SW 1271 (cell line): ENCODE data around the gene SPEG.
A peak's percentile ranks its signal among the peaks of the same experiment; 100 is the strongest.

Experiments
- DNase-seq, 2 experiments: peaks; one replicate each; lab custom pipeline; 2025; lab: John Stamatoyannopoulos, UW

Gene SPEG

DNA sequence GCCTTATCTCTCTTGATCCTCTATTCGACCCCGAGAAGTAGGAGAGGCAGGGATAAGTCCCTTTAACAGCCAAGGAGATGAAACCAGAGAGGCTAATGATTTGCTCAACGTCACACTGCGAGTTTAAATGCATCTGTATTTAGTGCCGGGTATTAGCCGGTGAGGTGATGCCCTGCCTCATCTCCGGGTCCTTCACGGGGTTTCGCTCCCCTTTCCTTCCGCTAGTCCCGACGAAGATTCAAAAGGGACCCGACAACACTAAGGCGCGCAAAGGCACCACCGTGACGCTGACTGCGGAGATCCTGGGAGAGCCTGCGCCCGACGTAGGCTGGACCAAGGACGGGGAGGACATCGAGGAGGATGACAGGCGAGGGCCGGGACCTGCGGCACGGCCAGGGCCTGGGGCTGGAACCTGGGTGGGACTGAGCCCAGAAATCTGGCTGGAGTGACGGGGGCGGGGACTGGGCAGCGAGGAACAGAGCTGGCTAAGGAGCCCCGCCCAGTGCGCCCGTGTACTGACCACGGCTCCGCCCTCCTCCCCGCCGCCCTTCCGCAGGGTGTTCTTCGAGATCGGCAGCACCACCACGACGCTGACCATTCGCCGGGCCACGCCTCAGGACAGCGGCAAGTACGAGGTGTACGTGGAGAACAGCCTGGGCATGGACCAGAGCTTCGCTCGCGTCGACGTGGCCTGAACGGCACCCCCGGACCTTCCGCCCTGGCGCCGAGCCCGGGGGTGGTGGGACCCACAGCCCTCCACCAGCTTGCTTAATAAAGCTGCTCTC is 63.0 kb downstream of the SPEG start:
- DNase-seq, result peak; percentile 55 to 87

DNA sequence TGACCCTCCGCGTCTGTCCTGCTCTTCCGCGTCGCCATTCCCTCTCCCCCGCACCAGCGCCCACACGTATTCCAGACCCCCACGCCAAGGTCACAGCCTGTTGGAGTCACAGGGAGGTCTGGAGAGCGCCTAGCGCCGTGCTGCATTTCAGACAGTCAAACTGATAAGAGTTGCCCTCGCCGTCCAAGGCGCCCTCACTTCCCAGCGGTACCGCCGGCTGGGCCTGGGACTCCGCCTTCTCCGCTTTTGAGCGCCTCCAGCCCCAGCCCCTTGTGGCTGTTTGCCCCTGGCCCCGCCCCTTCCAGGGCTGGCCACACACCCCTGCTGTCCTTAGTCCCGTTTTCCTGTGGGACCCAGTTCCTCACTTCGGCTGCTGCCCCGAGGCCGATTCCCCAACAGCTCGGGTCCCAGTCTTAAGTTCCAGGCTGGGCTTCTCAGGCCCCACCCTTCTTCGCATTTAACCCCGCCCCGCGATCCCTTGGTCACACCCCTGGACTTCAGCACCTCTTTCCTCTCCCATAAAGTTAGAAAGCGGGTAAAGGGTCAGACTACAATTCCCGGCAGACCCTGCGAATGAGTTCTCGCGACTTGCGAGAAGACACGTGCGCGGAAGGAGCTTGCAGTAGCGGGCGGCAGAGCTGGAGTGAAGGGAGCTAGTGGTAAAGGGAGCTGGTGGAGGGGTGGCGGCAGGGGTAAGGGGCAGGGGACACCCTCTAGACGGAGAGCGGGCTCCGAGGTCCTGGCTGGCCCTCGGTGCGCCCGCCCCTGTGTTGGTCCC is 63.8 kb downstream of the SPEG start, which contains the start of gene GMPPA:
Gene GMPPA, plus strand, starts transcription at position 612 of the 778 bp plus-strand sequence. CDS start 1,085 bp downstream, outside the sequence.
- peak; percentile 96 to 97 for DNase-seq

DNA sequence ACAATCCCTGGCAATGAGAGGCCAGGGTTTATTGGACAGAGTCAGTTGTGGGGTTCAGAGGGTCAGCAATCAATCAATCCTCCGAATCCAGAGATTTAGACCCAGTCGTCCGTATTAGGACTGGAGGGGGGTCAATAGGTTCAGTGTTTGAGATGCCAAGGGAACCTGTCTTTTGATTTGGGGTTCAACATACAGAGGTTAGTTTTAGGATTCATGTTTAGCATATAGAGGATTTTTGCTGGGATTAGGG is 64.3 kb downstream of the SPEG start:
- DNase-seq, result no peak

DNA sequence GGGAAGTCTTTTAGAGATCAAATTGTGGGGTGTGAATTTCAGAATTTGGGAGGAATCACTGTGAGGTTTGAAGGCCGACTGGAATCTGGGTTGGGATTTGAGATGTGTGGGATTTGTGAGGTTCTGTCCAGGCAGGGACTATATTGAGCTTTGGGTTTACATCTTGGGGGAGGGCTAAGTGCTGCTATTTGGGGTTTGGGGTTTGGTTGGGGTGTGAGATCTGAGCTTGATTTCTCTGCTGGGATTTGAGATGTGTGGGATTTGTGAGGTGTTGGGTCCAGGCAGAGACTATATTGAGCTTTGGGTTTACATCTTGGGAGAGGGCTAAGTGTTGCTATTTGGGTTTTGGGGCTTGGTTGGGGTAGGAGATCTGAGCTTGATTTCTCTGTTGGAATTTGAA is 64.9 kb downstream of the SPEG start:
- no peak for DNase-seq

DNA sequence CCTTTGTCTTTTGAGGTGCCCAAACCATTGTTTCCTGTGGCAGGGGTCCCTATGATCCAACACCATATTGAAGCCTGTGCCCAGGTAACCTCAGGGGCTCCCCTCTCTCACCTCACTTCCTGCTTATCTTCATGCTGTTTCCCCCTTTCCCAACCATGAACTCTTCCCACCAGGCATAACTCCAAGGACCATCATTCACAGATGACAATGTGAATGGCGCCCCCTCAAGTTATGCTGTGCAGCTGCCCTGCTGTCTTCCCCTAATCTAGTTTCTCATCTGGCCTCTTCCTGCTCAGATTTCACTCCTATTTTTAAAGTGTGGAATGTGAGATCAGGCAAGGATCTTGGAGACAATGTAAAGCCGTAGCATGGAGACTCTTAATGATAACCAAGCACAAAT is 65.5 kb downstream of the SPEG start:
- no peak for DNase-seq

DNA sequence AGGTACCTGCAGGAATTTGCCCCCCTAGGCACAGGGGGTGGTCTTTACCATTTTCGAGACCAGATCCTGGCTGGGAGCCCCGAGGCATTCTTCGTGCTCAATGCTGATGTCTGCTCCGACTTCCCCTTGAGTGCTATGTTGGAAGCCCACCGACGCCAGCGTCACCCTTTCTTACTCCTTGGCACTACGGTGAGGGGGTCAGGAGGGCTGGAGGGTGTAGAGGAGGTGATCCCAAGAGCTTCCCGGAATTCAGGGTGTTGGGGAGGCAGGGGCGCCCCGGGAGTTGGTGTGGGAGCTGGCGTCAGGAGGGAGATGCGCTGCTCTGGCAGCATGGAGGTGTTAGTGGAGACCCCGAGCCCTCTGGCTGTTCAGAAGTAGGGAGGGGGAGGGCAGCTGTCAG is 67.2 kb downstream of the SPEG start:
- DNase-seq, result no peak

DNA sequence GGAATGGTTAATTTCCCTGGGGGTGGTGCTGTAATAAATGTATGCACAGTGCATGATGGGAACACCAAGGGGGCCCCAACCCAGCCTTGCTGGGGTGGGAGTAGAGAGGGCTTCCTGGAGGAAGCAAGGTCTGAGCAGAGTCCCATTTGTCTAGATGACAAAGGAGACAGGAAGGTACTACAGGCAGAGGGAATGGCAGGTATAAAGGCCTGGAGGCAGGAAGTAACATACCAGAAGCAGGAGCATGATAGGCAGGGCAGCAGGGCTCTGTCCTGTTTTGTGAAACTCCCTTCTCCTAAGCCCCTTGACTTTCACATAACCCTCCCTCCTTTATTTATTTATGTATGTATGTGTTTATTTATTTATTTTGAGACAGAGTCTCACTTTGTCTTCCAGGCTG is 68.0 kb downstream of the SPEG start:
- DNase-seq, result no peak

DNA sequence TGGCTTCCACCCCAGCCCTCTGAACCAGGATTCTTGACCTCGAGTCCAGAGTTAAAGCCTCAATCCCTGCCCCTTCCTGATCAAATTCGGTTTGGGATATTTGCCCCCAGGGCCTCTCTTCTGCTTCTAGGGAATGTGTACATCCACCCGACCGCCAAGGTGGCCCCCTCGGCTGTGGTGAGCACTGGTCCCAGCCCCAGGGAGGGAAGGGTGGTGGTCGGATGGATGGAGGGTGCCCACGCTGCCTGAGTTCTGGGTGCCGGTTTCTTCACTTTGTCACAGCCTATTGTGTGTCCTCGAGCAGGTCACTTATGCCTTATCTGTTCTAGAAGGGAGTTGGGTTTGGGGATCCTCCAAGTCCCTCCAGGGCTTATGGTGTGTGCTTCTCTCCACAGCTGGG is 70.9 kb downstream of the SPEG start:
- no peak for DNase-seq

DNA sequence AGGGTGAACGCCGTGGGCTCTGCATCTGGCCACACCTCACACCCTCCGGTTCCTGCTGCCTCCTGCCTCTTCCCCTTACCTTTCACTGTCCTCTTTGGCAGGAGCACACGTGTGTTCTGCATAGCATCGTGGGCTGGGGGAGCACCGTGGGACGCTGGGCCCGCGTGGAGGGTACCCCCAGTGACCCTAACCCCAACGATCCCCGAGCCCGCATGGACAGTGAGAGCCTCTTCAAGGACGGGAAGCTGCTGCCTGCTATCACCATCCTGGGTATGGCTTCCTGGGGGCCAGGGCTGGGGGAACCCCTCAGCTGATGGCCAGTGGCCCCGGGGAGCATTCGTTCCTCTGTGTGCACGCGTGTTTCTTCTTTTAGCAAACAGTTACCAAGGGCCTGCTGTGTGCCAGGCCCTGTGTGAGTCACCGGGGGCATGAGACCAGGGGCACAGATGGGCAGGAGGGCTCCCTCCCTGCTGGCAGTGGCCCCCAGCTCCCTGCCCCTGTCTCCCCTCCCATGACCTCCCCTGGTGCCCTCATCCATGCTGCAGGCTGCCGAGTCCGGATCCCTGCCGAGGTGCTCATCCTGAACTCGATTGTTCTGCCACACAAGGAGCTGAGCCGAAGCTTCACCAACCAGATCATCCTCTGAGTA is 71.6 kb downstream of the SPEG start:
- no peak for DNase-seq

DNA sequence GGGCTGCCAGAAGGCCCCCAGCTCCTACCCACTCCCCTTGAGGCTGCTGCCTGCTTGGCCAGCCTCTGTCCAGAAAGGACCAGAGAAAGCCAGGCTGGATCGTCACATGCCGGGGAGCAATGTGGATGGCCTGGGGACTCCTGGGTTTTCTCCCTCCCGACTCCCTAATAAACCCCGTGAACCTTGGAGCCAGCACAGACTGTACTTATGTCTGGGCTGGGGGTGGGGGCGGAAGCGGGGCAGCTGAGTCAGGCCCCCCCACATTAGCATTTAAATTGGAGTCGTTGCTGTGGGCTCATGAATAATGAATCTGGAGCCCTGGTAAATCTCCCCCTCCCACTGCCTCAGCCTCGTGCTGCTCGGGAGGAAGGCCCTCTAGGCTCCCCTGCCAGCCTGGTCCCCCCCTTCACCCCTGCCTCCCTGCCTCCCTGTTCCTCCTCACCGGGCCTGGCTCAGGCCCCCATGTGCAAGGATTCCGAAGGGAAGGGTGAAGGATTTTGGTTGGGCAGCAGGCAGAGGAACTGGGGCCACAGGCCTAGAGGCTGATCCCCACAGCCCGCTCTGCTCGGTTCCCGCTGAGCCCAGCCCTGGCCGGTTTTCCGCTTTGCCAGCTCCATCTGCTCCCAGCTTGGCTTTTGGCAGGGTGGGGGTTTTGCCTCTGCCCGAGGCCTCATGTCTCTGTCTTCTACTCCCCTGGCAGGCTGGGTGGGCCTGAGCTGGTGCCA is 72.3 kb downstream of the SPEG start:
- DNase-seq, result no peak

DNA sequence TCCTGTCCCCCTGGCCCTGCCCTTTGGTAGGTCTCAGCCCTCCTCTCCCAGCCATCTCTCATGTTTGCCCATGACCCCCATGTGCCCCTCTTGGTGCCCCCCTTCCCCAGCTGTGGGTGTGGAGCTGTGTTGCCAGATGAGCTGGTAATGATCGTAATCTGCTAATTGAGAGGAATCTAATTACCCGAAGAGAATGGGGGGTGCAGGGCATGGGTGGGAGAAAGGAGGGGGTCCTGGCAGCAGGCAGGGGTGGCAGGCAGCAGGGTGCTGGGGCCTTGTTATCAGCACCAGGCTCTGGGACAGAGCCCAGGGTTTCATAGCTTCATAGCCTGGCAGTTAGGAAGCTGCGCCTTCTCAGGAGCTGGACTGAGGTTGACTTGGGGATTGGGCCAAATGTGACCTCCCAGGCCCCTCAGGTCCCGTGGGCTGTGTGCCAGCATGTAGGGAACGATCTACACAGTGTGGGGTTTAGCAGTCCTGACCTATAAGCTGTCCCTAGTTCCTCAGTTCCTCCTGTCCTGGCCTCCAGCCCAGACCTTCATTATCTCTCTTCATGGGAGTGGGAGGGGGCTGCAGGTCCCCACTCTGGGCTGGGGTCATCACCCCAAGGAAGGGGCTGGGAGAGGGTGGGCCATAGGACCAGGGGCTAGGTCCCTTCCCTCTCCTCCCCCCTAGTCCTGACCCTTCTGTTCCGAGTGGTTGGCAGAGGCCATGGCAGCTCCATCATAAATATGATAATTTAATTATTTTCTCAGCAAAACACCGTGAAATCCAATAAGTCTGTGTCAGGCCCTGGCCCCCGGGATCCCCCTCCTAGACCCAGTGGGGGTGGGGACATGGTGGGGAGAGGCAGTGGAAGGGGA is 73.2 kb downstream of the SPEG start:
- no peak for DNase-seq

DNA sequence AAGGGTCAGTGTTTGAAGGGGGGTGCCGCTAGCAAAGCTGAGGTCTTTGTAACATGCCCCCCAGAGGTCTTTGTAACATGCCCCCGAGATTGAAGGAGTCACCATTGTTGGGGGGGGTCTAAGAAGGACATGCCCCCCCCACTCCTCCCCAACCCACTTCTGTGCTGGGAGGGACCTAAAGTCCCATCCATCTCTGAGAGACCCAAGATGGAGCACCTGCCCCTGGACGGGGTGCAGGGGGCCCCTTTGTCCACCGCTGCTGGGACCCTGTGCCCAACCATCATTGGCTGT is 73.7 kb downstream of the SPEG start:
- DNase-seq, result no peak

DNA sequence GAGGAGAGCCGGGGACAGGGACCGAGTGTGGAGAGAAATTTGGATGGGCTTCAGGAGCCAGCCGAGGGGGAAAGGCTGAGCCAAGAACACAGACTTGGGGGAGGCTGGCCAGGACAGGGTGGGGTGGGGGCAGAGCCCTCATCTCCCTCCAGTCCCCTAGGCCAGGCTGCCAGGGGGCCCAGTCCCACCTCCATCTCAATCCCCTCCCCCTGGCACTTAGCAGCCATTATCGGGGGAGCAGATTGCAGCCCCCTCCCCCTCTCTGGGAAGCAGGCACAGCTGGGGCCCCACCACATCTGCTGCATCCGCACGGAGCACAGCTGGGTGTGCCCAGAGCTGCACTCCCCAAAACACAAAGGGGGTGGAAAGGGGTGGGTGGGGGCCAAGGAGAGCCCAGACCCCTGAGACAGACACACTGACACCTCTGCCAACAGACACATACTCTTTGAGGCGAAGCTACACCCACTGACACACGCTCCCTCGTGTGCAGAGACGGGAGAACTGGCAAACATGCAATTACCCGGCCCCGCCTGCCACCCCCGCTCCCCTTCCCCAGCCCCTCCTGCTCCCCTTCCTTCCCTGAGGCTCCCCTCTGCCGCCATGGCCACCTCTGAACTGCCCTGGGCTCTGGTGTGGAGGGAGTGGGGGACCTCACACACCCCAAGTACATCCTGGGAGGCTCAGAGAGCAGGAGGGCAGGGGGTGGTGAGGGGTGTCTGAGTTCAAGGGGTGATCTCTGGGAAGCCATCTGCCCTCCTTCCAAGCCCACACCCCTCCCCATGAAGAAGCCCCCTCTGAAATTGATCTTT is 74.5 kb downstream of the SPEG start:
- DNase-seq, result no peak

DNA sequence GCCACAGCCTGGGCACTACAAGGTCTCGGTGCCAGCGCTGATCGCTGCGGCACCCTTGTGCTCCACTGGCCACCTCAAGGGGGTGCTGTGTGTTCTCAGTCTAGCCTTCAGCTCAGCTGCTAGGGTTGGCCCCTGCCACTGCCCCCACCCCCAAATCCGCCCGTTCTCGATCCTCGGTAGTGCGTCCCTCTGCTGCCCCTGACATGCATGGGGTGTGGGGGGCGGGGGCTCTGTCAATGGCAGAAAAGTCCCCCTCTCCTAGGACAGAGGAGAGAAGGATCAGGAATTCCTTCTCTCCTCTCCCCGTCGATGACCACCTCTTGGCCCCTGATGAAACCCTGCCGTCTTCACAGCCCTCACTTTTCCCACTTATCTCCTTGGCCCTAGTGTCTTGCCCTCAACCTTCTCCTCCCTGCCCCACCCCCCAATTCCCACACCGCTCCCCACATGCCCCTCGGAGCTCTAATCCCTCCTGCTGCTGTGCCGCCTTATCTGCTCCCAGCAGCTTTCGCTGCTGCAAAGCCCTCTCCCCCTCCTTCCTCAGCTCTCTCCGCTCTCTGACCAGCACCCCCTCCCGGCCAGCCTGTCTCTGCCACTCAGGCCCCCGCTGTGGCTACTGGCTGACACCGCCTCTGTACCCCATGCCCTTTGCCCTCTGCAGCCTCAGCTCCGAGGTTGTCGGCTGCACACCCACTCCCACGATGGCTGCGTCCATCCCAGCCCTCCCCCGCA is 75.3 kb downstream of the SPEG start:
- peak in 1 of 2 experiments; percentile 41 for DNase-seq

DNA sequence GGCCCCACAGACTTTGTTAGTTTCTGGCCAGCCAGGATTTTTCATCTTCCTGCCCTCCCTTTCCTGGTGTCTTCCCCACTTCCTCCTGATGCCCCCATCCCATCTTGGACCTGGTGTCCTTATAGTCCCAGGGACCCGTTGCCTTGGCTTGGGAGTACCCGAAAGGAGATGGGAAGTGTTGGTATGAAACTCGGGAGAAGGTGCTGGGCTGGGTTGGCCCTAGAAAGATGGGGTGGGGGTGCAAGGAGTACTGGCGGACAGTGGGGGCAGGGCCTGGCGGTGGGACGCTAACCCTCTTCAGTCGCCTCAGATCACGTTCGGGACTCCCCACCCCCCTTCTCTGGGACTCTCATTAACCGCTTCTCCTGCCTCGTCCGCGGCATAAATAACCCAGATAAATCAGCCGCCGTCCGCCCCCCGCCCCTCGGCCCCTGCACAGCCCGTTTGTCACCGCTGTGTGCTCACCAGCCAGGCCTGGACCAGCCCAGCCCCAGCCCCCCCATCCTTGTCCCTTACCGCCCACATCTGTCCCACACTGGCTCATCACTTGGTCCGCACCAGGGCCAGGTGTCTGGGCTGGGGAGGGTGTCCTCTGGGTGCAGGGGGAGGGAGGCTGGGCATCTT is 76.0 kb downstream of the SPEG start:
- DNase-seq, result no peak

DNA sequence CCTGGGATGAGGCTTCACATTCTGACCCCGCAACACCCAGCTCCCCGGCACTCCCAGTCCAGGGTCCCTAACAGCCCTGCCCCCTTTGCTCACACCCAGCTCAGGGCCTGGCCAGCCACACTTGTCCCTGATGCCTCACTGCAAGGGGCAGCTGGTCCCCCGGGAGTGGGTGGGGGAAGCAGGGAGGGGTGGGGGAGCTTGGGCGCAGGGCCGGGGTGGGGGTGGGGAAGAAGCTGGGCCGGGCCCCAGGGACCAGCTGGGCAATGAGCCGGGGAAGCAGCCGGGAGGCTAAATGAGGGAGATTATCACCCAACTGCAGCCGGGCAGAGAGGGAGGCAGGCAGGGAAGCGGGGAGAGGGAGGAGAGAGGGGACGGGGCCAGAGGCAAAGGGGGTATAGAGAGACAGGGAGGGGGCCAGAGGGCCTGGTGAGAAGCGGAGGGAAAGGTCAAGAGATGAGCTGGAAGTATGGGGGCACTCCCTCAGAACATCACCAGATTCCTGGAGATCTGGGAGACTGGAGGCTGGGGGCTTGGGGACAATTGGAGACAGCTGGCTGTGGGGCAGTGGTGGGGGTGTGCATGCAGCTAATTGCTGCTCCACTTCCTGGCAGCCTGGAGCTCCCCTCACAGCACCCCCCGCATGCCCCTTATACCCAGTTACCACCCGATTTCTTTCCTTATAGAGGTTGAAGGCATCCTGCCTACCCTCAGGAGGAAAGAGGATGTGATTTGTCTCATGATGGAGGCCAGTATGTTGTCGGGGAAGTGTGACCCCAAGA is 77.1 kb downstream of the SPEG start:
- no peak for DNase-seq

DNA sequence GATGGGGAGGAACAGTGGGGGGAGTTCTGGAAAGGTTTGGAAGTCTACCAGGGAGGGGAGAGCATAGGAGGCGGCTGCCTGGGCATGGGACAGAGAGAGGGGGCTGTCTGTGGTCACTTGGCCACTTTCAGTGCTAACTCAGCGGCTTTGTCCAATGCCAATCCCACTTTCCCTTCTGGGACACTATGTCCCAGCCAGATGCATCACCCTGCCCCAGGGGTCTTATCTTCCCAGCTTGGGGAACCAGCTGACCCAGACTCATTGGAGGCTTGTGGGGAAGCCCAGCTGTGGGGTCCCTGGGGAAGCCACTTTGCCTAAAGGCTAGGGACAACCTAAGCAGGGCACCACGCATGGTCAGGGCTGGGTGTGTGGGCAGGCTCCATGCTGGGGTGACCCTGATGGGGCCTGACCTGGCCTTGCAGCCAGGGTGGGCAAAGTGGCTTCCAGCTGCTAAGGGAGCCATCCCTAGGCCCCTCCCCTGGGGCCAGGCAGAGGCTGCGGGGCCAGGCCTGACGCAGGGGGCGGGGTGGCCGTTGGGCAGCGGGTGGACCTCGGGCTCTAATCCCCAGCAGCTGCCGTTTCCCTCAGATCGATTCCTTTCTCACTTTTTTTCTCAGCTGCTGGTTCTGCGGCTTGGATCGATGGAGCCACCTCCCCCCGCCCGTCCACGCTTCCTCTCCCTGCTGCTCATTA is 78.0 kb downstream of the SPEG start:
- no peak for DNase-seq

DNA sequence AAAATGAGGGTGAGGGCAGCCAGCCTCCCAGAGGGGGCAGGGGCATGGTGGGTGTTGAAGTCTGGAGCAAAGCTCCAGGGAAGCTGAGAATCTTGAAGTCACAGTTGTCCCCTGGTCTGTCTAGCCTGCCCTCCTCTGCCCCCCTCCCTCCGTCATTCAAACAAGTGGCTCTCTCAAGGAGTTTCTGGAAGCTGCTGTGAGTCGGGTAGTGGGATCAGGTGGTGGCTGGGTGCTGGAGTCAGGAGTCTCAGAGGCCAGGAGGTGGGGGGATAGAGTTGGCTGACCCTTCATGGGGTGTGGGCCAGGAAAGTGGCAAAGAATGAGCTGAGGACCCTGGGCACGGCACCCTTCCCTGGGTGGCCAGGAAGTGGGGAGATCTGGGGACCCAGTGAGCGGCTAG is 79.1 kb downstream of the SPEG start:
- no peak for DNase-seq
